GM23338 (cell line): ENCODE measurements around the gene UBASH3A. TPM values are rescaled to one million over a fixed set of nuclear protein-coding genes. Genes with fewer than 3 reads are reported as not detected.

ENCODE experiments used
- ATAC-seq: fragments of 200-7000 bp; cut with Tn5 transposase; 3 replicates; pipeline ENCODE4 v1.9.1; 2020
- DNase-seq: peaks from one replicate; pipeline ENCODE4 v3.0.0-alpha.2; 2015; ENCODE audit warnings: low spot score
- H2AFZ ChIP-seq: fragments of 200-600 bp; sonication (generic); 2 replicates; pipeline ENCODE4 v1.8.0; 2016; ENCODE audit warnings: antibody characterized with exemption, mild to moderate bottlenecking, moderate library complexity
- H3F3A ChIP-seq: fragments of 200-600 bp; sonication (generic); replicated peaks from 2 replicates; pipeline ENCODE4 v1.8.0; 2017; ENCODE audit warnings: antibody characterized with exemption, mixed run types, low read depth
- H3K27ac ChIP-seq: fragments of 200-600 bp; sonication (generic); 2 replicates; pipeline ENCODE4 v1.6.1; 2016; ENCODE audit warnings: low read depth
- H3K27me3 ChIP-seq: fragments of 200-600 bp; sonication (generic); 2 replicates; pipeline ENCODE4 v1.8.0; 2016; ENCODE audit warnings: mild to moderate bottlenecking, mixed run types, moderate library complexity; ENCODE audit not compliant: insufficient read depth
- H3K36me3 ChIP-seq: fragments of 200-600 bp; sonication (generic); 2 replicates; pipeline ENCODE4 v1.8.0; 2016; ENCODE audit warnings: mild to moderate bottlenecking; ENCODE audit not compliant: insufficient read depth
- H3K4me1 ChIP-seq: fragments of 200-600 bp; sonication (generic); 2 replicates; pipeline ENCODE4 v1.8.0; 2016; ENCODE audit warnings: mild to moderate bottlenecking, moderate library complexity; ENCODE audit not compliant: insufficient read depth
- H3K4me2 ChIP-seq: fragments of 200-600 bp; sonication (generic); 2 replicates; pipeline ENCODE4 v1.7.1; 2017; ENCODE audit warnings: mixed run types
- H3K4me3 ChIP-seq: fragments of 200-600 bp; sonication (generic); 2 replicates; pipeline ENCODE4 v1.6.1; 2016; ENCODE audit warnings: mixed run types
- H3K79me2 ChIP-seq: fragments of 200-600 bp; sonication (generic); replicated peaks from 2 replicates; pipeline ENCODE4 v1.8.0; 2017; ENCODE audit warnings: mild to moderate bottlenecking; ENCODE audit not compliant: insufficient read depth
- H3K9me2 ChIP-seq: fragments of 200-600 bp; sonication (generic); 2 replicates; pipeline ENCODE4 v1.8.0; 2017; ENCODE audit not compliant: insufficient read depth
- H4K20me1 ChIP-seq: fragments of 200-600 bp; sonication (generic); replicated peaks from 2 replicates; pipeline ENCODE4 v1.8.0; 2017; ENCODE audit warnings: mild to moderate bottlenecking; ENCODE audit not compliant: insufficient read depth
- H3K27ac Mint-ChIP-seq: 2 replicates; pipeline ENCODE4 v1.8.0; 2020; ENCODE audit warnings: inconsistent platforms, mild to moderate bottlenecking, moderate library complexity, mixed read lengths
- H3K27me3 Mint-ChIP-seq: 3 replicates; pipeline ENCODE4 v1.8.0; 2022; ENCODE audit warnings: low read depth, mild to moderate bottlenecking, moderate library complexity, mixed read lengths, inconsistent platforms; ENCODE audit not compliant: insufficient read depth, poor library complexity
- H3K36me3 Mint-ChIP-seq: 3 replicates; pipeline ENCODE4 v1.8.0; 2021; ENCODE audit warnings: low read depth, mild to moderate bottlenecking, inconsistent platforms, moderate library complexity, mixed read lengths
- H3K4me1 Mint-ChIP-seq: 3 replicates; pipeline ENCODE4 v1.8.0; 2020; ENCODE audit warnings: mild to moderate bottlenecking, inconsistent platforms, mixed read lengths
- H3K4me3 Mint-ChIP-seq: 3 replicates; pipeline ENCODE4 v1.8.0; 2021; ENCODE audit warnings: moderate library complexity, mild to moderate bottlenecking, inconsistent platforms, mixed read lengths
- H3K9me3 Mint-ChIP-seq: 3 replicates; pipeline ENCODE4 v1.8.0; 2020; ENCODE audit warnings: moderate library complexity, mild to moderate bottlenecking, inconsistent platforms, mixed read lengths
- CREB1 ChIP-seq: fragments of 250-450 bp; sonication (Bioruptor Pico); IDR thresholded peaks from 2 replicates; pipeline ENCODE4 v1.5.0; 2020; ENCODE audit warnings: low read depth, mild to moderate bottlenecking, moderate library complexity
- CTCF ChIP-seq, 2 experiments: fragments of 200-600 bp in 1 of 2; sonication (generic) in 1 of 2; conservative IDR thresholded peaks; 2 replicates each; pipeline versions ENCODE4 v1.5.1 to v1.6.1; 2016 to 2017; ENCODE audit warnings: antibody characterized with exemption in 2 of 2, low read depth in 2 of 2, mild to moderate bottlenecking in 2 of 2, moderate library complexity in 1 of 2
- EZH2 ChIP-seq: fragments of 200-600 bp; sonication (generic); IDR thresholded peaks from one replicate; pipeline ENCODE4 v1.8.0; 2017; ENCODE audit warnings: antibody characterized with exemption, mild to moderate bottlenecking, low read depth; ENCODE audit not compliant: unreplicated experiment
- EZH2phosphoT487 ChIP-seq: fragments of 200-600 bp; sonication (generic); IDR thresholded peaks from one replicate; pipeline ENCODE4 v1.8.1; 2018; ENCODE audit warnings: antibody characterized with exemption; ENCODE audit not compliant: unreplicated experiment
- JUNB ChIP-seq: IDR thresholded peaks from one replicate; pipeline ENCODE4 v1.6.1; 2016; ENCODE audit warnings: antibody characterized with exemption; ENCODE audit not compliant: unreplicated experiment
- NANOG ChIP-seq: IDR thresholded peaks from 2 replicates; pipeline ENCODE4 v1.6.1; 2016; ENCODE audit warnings: antibody characterized with exemption, borderline replicate concordance
- POLR2AphosphoS5 ChIP-seq: IDR thresholded peaks from 2 replicates; pipeline ENCODE4 v1.6.1; 2016; ENCODE audit warnings: antibody characterized with exemption, low read depth
- STAT1 ChIP-seq: IDR thresholded peaks from one replicate; pipeline ENCODE4 v1.6.1; 2016; ENCODE audit warnings: antibody characterized with exemption; ENCODE audit not compliant: unreplicated experiment
- ZNF114 ChIP-seq: fragments of 250-450 bp; sonication (Bioruptor Pico); IDR thresholded peaks from 2 replicates; pipeline ENCODE4 v1.5.0; 2020; ENCODE audit warnings: mild to moderate bottlenecking, moderate library complexity
- ZNF331 ChIP-seq: fragments of 250-450 bp; sonication (Bioruptor Pico); IDR thresholded peaks from 2 replicates; pipeline ENCODE4 v1.5.0; 2020; ENCODE audit warnings: low read depth, mild to moderate bottlenecking, moderate library complexity
- ZNF462 ChIP-seq: fragments of 250-450 bp; sonication (Bioruptor Pico); IDR thresholded peaks from 2 replicates; pipeline ENCODE4 v1.5.0; 2020; ENCODE audit warnings: mild to moderate bottlenecking, moderate library complexity
- polyA plus RNA-seq: library from polyadenylated mRNA; unstranded; fragments of >200 nt; fragmentation: Nextera tagmentation; extraction: Ambion mirVana; gene quantifications from 2 replicates; pipeline ENCODE4 v1.2.1, GENCODE V29; 2016
- total RNA-seq: library from RNA; depleted of rRNA; stranded (reverse); fragments of >200 nt; shearing (Covaris generic); gene quantifications from 2 replicates; pipeline ENCODE4 v1.2.3, GENCODE V29; 2014
- TF ChIP-seq, protein P1 (sequence below): IDR thresholded peaks from 2 replicates; pipeline ENCODE4 v1.6.1; 2016; ENCODE audit warnings: antibody characterized with exemption
- TF ChIP-seq, protein P2 (sequence below): IDR thresholded peaks from one replicate; pipeline ENCODE4 v1.6.1; 2018; ENCODE audit warnings: antibody characterized with exemption; ENCODE audit not compliant: unreplicated experiment

UBASH3A gene
- total and polyA plus RNA-seq, 2 experiments from 2014 or later = not detected

DNA sequence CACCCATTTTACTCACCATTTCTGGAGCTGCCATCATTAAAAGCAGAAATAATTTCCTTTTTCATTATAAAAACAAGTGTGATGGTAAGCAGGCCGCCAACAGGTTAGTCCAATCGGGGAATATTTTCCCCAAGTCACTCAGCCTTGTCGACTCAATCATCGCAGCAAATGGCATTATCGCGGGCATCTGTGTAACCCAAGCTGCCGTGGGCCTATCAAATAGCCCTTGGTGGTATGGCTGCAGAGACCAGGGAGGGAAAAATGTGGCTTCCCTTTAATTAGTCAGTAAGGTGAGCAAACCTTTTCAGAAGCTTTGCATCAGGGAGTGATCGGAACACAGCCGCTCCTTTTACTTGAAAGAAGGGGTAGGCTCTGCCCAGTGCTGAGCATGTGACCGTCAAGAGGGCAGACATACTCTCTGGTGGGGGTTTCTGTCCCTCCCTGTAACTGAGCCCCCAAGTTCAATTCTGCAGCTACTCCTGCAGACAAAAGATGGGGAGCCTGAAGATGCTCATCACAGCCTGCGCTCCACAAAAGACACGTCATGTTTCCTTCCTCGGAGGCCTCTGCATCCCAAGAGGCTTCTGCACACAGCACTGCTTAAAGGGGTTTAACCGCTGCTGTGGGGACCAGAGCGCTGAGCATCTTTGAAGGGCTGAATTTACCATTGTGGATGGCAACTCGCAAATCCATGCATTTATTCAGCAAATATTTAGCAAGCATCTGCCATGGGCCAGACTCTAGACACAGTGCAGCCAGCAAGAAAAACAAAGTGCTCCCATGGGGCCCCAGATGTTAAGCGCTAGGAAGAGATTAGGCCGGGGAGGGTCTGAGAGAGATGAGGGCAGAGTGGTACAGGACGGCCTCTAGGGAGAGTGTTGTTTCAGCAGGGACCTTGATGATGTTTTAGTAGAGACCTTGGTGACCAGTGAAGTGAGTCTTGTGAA lies 6.6 kb upstream of the UBASH3A start:
- H3K27me3 ChIP-seq = no peaks in the 10 kb centered on the region
- H3F3A ChIP-seq = no peaks in the 10 kb centered on the region
- H3K9me2 ChIP-seq = 0 out of 2 replicates have a peak, but pooled peaks cover 3% of the 10 kb centered on the region
- Mint-ChIP-seq H3K36me3 (no peaks in the 10 kb centered on the region; the same call in 1 of the 3 replicates), H3K27me3 (peaks cover 5% of the 10 kb centered on the region), H3K4me3 (no peak overlapping the region), H3K4me1 (peaks cover 3% of the 10 kb centered on the region; the same call in 1 of the 3 replicates), H3K9me3 (peaks cover 5% of the 10 kb centered on the region; the same call in 1 of the 3 replicates), H3K27ac (no peak overlapping the region)
- ATAC-seq (no peak), DNase-seq (no peak)
- no peaks in the 10 kb centered on the region for H4K20me1 ChIP-seq
- H3K4me1 ChIP-seq = no peaks in the 10 kb centered on the region
- no peak overlapping the region for H2AFZ ChIP-seq
- H3K79me2 ChIP-seq = no peaks in the 10 kb centered on the region
- H3K4me2 ChIP-seq = no peak overlapping the region
- no peak overlapping the region for H3K27ac ChIP-seq
- TF ChIP-seq STAT1 = no peak
- no peak for TF ChIP-seq CTCF (conservative IDR thresholded peaks at IDR 0.05; ENCODE audit: low read depth in 2 of 2)
- no peak for TF ChIP-seq EZH2phosphoT487
- no peak for TF ChIP-seq JUNB
- no peak for TF ChIP-seq NANOG
- TF ChIP-seq CREB1 = no peak
- TF ChIP-seq, protein P1, sequence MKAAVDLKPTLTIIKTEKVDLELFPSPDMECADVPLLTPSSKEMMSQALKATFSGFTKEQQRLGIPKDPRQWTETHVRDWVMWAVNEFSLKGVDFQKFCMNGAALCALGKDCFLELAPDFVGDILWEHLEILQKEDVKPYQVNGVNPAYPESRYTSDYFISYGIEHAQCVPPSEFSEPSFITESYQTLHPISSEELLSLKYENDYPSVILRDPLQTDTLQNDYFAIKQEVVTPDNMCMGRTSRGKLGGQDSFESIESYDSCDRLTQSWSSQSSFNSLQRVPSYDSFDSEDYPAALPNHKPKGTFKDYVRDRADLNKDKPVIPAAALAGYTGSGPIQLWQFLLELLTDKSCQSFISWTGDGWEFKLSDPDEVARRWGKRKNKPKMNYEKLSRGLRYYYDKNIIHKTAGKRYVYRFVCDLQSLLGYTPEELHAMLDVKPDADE = no peak
- TF ChIP-seq ZNF114 (CRISPR knock-in tag) = no peak
- no peak for TF ChIP-seq ZNF462 (CRISPR knock-in tag)
- TF ChIP-seq EZH2 = no peak
- no peak for TF ChIP-seq ZNF331 (CRISPR knock-in tag)
- TF ChIP-seq POLR2AphosphoS5 = no peak
- TF ChIP-seq, protein P2, sequence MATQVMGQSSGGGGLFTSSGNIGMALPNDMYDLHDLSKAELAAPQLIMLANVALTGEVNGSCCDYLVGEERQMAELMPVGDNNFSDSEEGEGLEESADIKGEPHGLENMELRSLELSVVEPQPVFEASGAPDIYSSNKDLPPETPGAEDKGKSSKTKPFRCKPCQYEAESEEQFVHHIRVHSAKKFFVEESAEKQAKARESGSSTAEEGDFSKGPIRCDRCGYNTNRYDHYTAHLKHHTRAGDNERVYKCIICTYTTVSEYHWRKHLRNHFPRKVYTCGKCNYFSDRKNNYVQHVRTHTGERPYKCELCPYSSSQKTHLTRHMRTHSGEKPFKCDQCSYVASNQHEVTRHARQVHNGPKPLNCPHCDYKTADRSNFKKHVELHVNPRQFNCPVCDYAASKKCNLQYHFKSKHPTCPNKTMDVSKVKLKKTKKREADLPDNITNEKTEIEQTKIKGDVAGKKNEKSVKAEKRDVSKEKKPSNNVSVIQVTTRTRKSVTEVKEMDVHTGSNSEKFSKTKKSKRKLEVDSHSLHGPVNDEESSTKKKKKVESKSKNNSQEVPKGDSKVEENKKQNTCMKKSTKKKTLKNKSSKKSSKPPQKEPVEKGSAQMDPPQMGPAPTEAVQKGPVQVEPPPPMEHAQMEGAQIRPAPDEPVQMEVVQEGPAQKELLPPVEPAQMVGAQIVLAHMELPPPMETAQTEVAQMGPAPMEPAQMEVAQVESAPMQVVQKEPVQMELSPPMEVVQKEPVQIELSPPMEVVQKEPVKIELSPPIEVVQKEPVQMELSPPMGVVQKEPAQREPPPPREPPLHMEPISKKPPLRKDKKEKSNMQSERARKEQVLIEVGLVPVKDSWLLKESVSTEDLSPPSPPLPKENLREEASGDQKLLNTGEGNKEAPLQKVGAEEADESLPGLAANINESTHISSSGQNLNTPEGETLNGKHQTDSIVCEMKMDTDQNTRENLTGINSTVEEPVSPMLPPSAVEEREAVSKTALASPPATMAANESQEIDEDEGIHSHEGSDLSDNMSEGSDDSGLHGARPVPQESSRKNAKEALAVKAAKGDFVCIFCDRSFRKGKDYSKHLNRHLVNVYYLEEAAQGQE = no peak
- H3K36me3 ChIP-seq = no peaks in the 10 kb centered on the region
- no peak overlapping the region for H3K4me3 ChIP-seq
